Muscle layer of duodenum (tissue), 2 donors: Measurements from ENCODE around the gene TMEM150A.
"Not testable (repeated sequence)": the region's sequence is repeated elsewhere in the genome, so short reads cannot be mapped to it uniquely, and the experiment has no call there.

Experiments
- H3K27ac ChIP-seq: one replicate; pipeline ENCODE4 v1.7.0; 2013; ENCODE audit warnings: mild to moderate bottlenecking, low read length
- H3K27me3 ChIP-seq: one replicate; pipeline ENCODE4 v1.7.0; 2013; ENCODE audit warnings: low read depth, mild to moderate bottlenecking, control low read depth, low read length
- H3K36me3 ChIP-seq, 2 donors: one replicate each; pipeline ENCODE4 v1.7.0; 2013; ENCODE audit warnings: low read length in 2 of 2, control low read depth in 1 of 2, mild to moderate bottlenecking in 1 of 2; ENCODE audit not compliant: insufficient read depth in 2 of 2, control insufficient read depth in 1 of 2
- H3K4me1 ChIP-seq, 2 donors: one replicate each; pipeline ENCODE4 v1.7.0; 2013; ENCODE audit warnings: low read length in 2 of 2, mild to moderate bottlenecking in 2 of 2, control low read depth in 1 of 2, moderate library complexity in 1 of 2; ENCODE audit not compliant: insufficient read depth in 2 of 2, control insufficient read depth in 1 of 2
- H3K4me3 ChIP-seq, 2 donors: one replicate each; pipeline ENCODE4 v1.7.0; 2013; ENCODE audit warnings: low read length in 2 of 2, low read depth in 1 of 2, mild to moderate bottlenecking in 1 of 2
- H3K9me3 ChIP-seq, 2 donors: one replicate each; pipeline ENCODE4 v1.7.0; 2013; ENCODE audit warnings: low read length in 2 of 2, control low read depth in 1 of 2, mild to moderate bottlenecking in 1 of 2; ENCODE audit not compliant: control insufficient read depth in 1 of 2
- donor health status: healthy.

Gene TMEM150A

GRCh38 chr2:85599468-85600234 is 2.8 kb downstream of the TMEM150A start:
- Histone ChIP-seq H3K27ac (no peak overlapping the region), H3K9me3 (no peaks in the 10 kb centered on the region), H3K36me3 (peaks cover 22 to 27% of the 10 kb centered on the region in 2 donors), H3K4me3 (no peak overlapping the region), H3K4me1 (peaks cover 19 to 35% of the 10 kb centered on the region in 2 donors), H3K27me3 (no peaks in the 10 kb centered on the region)

- H3K27ac ChIP-seq: no peak overlapping the region
- no peaks in the 10 kb centered on the region for H3K9me3 ChIP-seq
- no peaks in the 10 kb centered on the region for H3K27me3 ChIP-seq
- no peak overlapping the region for H3K4me3 ChIP-seq
- H3K36me3 ChIP-seq: peaks cover 22 to 27% of the 10 kb centered on the region in 2 donors
- peaks cover 19 to 31% of the 10 kb centered on the region in 2 donors for H3K4me1 ChIP-seq
Measured at GRCh38 chr2:85598594-85599340, 3.7 kb downstream of the TMEM150A start.

- Histone ChIP-seq H3K4me1 (peaks cover 19 to 29% of the 10 kb centered on the region in 2 donors), H3K9me3 (no peaks in the 10 kb centered on the region), H3K27ac (no peak overlapping the region), H3K27me3 (no peaks in the 10 kb centered on the region), H3K4me3 (no peak overlapping the region), H3K36me3 (peaks cover 22 to 27% of the 10 kb centered on the region in 2 donors)
Measured at GRCh38 chr2:85597241-85597640, 5.3 kb downstream of the TMEM150A start.

- H3K4me3 ChIP-seq: peak overlapping the region; percentile 85 to 87
- H3K27me3 ChIP-seq: no peaks in the 10 kb centered on the region
- H3K36me3 ChIP-seq: peaks cover 22 to 27% of the 10 kb centered on the region in 2 donors
- H3K27ac ChIP-seq: peak overlapping the region; percentile 85
- no peaks in the 10 kb centered on the region for H3K9me3 ChIP-seq
- H3K4me1 ChIP-seq: peaks cover 16 to 28% of the 10 kb centered on the region in 2 donors
Measured at GRCh38 chr2:85596486-85597143, 5.9 kb downstream of the TMEM150A start.

- H3K4me3 ChIP-seq: peak overlapping the region; percentile 85 to 87
- peaks cover 22 to 27% of the 10 kb centered on the region in 2 donors for H3K36me3 ChIP-seq
- H3K27me3 ChIP-seq: no peaks in the 10 kb centered on the region
- no peaks in the 10 kb centered on the region for H3K9me3 ChIP-seq
- peaks cover 15 to 22% of the 10 kb centered on the region in 2 donors for H3K4me1 ChIP-seq
- H3K27ac ChIP-seq: peak overlapping the region; percentile 85
Measured at GRCh38 chr2:85596026-85596333, 6.5 kb downstream of the TMEM150A start.

DNA sequence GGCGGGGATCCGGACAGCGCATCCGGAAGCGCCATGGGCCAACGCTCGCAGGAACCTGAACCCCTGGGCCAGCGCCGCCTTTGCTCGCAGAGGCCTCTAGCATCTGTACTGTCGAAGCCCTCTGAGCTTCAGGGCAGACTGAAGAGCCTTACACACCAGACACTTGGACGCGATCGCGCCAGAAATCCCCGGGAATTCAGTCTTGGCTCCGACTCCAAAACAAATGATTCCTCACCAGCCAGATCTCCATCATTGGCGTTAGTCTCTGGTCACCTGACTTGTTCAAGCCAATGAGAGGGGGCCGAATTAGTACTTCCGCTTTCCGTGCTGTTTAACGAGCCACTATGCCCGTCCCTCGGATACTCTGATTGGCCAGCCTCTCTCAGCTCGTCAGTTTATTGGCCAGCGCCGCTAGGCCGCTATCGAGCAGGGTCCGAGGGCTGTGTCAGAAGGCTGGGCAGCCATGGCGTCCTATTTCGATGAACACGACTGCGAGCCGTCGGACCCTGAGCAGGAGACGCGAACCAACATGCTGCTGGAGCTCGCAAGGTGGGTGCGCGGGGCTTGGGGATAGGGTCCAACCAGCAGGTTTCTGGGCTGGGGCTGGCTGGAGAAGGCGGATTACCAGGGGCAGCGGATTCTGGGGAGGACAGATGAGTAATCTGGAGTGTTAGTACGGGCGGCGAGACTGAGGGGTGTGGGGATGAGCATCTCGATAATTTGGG is 7.0 kb downstream of the TMEM150A start, which contains the start of gene RNF181:
Gene RNF181 (plus strand): TSS at position 445 of the 725 bp plus-strand sequence. CDS start 19 bp downstream, at position 464.
- peaks cover 17 to 27% of the 10 kb centered on the region in 2 donors for H3K4me1 ChIP-seq

DNA sequence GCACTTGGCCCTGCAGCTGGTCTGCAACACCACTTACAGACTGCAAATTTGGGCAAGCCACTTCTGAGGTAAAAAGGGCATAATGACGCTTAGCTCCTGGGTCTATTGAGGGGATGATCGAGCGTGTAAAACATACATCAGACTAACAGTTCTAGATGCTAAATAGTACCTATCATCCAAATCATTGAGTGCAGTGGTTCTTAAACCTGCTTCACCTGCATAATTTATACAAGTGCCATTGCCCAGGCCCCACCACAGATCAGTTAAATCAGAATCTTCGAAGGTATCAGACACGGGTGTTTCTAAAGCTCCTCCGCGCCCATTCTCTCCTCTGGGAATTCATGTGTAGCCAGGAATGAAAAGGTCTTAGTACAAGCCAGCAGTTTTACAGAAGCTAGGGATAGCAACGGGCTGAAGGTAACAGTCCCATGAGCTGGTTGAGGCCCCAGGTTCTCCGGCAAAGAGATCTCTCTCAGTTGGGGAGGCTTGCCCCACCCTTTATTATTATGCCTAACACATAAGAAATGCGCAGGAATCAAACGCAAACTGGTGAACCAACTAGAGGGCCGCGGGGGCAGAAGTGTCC is 7.7 kb downstream of the TMEM150A start:
- Histone ChIP-seq H3K36me3 (peaks cover 21 to 22% of the 10 kb centered on the region in 2 donors), H3K27me3 (no peaks in the 10 kb centered on the region), H3K27ac (peak overlapping the region; percentile 85), H3K9me3 (no peaks in the 10 kb centered on the region), H3K4me3 (peak overlapping the region; percentile 85 to 87), H3K4me1 (peaks cover 17 to 33% of the 10 kb centered on the region in 2 donors)

More for the DNA sequence above, 7.0 kb downstream of the TMEM150A start, which contains the start of gene RNF181:
- Histone ChIP-seq H3K4me3 (peak within 1 kb of the TSS; percentile 85 to 87), H3K27me3 (no peaks in the 10 kb centered on the region), H3K27ac (peak within 1 kb of the TSS; percentile 85), H3K36me3 (peaks cover 22 to 27% of the 10 kb centered on the region in 2 donors), H3K9me3 (no peaks in the 10 kb centered on the region)

GRCh38 chr2:85593023-85593422 is 9.5 kb downstream of the TMEM150A start:
- peaks cover 17 to 45% of the 10 kb centered on the region in 2 donors for H3K4me1 ChIP-seq
- H3K27me3 ChIP-seq: no peaks in the 10 kb centered on the region
- no peak overlapping the region for H3K4me3 ChIP-seq
- H3K27ac ChIP-seq: no peak overlapping the region
- no peaks in the 10 kb centered on the region for H3K9me3 ChIP-seq
- H3K36me3 ChIP-seq: peaks cover 7 to 9% of the 10 kb centered on the region in 2 donors

- H3K27me3 ChIP-seq, H3K36me3 ChIP-seq, H3K27ac ChIP-seq, H3K9me3 ChIP-seq, H3K4me3 ChIP-seq: not testable (repeated sequence)
- H3K4me1 ChIP-seq: peaks cover 19 to 43% of the 10 kb centered on the region in 2 donors
Measured at GRCh38 chr2:85592299-85592698, 10.2 kb downstream of the TMEM150A start.

DNA sequence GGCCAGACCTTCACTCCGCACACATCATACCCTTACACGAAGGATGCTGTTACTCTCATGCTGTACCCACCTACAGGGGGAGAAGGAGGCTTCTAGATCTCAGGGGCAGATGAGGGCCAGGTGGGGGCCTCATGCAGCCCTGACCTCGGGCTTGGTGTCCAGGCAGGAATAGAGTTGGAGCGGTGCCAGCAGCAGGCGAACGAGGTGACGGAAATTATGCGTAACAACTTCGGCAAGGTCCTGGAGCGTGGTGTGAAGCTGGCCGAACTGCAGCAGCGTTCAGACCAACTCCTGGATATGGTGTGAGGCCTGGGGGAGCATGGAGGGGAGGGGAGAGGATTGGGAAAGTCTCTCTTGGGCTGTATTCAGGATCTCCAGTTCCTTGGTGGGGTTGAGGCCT is 10.9 kb downstream of the TMEM150A start:
- Histone ChIP-seq H3K27me3 (no peaks in the 10 kb centered on the region), H3K4me3 (no peak overlapping the region), H3K9me3 (no peaks in the 10 kb centered on the region), H3K36me3 (no peaks in the 10 kb centered on the region), H3K4me1 (peaks cover 14 to 36% of the 10 kb centered on the region in 2 donors), H3K27ac (no peak overlapping the region)
